ELR (cell line): ENCODE measurements around the gene CAV1.
"Not testable (repeated sequence)": the region's sequence is repeated elsewhere in the genome, so short reads cannot be mapped to it uniquely, and the experiment has no call there.

Source experiments
- DNase-seq: peaks from one replicate; pipeline ENCODE4 v3.0.0-alpha.2; 2015; ENCODE audit warnings: low read depth

CAV1 gene

DNA sequence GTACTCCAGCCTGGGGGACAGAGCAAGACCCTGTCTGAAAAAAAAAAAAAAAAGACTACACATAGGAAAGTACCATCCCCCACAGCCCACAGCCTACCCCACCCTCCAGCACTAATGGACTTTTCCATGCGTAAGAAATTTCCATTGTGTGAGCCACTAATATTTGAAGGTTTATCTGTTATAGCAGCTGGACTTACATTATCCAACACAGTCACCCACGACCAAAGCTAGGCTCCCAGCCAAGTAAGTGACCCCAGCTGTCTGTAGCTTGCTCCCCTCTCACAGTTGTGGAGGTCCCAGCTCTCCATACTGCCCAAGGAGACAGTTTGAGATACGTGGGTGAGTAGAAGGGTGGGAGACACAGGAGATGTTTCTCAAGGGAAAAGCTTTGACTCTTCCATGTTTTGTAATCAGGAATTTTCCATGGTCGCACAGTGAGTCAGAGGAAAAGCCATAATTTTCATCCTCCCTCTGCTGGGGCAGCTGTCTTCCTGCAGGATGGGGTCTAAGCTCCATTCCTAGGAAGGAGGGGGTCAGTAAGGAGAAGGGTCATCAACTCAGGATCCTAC is 57.4 kb downstream of the CAV1 start:
- peak; percentile 82 for DNase-seq

DNA sequence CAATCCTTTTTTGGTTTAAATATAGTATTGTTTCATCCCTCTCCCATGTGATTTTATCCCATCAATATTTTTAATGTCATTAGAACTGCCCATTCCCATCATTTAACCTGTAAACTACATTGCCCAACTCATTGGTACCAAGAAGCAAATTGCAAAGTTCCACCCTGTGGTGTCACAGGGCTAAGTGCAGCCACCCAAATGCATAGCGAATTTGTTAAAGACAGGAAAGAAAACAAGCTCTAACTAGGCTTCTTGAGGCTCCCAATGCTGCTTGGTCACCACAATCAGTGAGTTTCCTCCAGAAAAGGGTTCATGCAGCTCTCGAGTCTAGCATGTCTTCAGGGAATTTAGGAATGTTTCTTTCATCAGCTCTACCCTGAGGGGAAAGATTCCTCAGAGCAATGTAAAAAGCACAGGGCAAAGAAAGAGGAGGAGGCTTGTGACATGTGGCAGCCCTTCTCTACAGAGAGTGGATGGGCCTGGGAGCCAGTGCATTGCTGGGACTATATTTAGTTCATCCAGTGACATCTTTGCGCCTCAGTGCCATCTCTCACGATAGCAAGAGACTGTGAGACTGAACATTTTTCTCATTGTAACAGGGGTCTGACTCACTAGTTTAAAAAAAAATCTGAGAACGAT is 58.1 kb downstream of the CAV1 start:
- DNase-seq, result peak; percentile 78

GRCh38 chr7:116583653-116584052 is 58.8 kb downstream of the CAV1 start:
- peak; percentile 26 for DNase-seq

GRCh38 chr7:116584721-116585120 is 59.9 kb downstream of the CAV1 start:
- DNase-seq, result no peak

DNA sequence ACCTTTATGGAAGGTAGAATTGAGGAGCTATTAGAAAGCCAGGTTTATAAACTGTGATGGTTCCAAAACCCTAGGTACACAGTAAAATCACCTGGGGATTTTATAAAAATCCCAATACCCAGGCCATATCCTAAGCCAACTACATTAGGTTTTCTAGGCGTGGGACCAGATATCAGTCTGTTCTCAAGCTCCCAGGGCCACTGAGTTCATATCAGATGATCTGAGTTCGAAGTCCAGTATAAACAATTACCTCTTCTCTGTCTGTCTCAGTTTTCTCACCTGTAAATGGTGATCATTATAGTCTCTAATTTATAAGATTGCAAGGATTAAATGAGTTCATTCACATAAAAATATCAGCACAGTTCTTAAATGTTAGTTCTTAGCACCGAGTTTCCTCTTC is 60.6 kb downstream of the CAV1 start:
- DNase-seq, result no peak

GRCh38 chr7:116585967-116586366 is 61.1 kb downstream of the CAV1 start:
- DNase-seq, result no peak

GRCh38 chr7:116587200-116587599 is 62.4 kb downstream of the CAV1 start:
- DNase-seq, result not testable (repeated sequence)

GRCh38 chr7:116588225-116588624 is 63.4 kb downstream of the CAV1 start:
- DNase-seq, result peak; percentile 89

DNA sequence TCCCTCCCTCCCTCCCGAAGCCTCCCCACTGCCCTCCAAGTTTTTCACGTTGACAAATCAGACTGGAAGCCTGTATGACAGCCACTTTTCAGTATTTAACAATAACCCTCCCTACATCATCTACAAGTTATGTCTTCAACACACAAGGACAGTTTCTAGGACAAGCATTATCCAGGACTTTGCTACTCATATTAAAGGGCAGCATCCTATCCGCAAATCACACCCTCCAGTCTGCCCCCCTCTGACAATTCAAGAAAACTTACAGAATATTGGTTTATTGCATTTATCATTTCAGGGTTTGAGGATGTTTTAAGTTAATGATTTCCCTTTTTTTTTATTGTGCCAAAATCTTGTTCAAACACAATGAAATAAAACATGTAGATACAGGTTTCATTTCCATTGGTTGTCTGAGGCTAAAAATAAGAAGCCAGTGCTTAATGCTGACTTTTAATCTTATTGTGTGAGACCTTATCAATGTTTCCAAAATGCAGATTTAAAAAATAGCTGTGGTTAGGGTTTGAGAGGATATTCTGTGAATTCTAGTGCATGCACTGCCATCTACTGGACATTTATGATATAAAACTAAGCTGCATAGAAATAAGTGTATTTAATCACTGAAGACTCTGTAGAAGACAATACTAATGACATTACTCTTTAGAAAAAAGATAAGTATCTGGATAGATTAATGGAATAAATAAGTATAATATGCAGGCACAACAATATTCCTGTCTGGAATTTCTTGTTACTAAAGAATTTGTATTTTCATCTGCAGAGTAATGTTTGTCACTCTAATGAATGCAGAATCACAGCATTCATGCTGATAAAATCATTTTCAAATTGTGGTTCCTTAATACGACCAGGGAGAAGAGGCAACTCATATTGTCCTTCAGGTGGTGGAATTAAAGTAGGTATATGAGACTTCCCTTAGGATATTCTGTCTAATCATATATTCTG is 64.1 kb downstream of the CAV1 start:
- peak; percentile 84 for DNase-seq

GRCh38 chr7:116591202-116592040 is 66.6 kb downstream of the CAV1 start:
- DNase-seq, result peak; percentile 68

GRCh38 chr7:116592041-116592355 is 67.2 kb downstream of the CAV1 start:
- DNase-seq, result no peak

- no peak for DNase-seq
Observed at GRCh38 chr7:116592445-116592844, 67.6 kb downstream of the CAV1 start.

DNA sequence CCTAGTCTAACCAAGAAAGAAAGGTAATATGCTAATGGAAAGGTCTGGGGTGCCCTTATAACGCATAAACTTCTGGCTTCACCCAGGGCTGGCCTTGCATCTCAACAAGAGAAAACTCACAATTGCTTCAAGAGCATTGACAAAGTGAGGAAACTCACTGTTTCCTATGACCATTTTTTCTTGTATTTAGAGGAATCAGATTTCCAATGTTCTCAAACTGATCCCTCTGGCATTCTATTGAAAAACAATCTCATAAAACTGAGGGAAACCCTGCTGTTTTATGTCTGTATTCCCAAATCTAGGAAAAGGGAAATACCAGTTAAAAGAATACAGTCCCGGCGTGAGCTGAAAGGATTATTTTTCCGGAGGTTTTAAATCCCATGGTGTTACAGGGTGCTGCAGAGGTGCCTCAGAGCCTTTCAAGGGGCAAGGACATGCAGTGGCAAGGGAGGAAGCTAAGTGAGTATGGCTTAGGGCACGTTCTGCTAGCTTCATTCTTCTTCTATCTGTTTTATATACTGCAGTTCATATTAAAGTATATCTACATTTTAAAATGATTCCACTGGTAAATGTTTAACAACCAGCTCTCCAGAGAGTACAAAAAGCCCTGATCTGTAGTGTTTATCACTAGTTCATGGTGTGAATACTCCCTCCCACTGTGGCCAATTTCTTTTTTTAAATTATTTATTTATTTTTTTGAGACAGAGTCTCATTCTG is 68.7 kb downstream of the CAV1 start:
- DNase-seq, result no peak

DNA sequence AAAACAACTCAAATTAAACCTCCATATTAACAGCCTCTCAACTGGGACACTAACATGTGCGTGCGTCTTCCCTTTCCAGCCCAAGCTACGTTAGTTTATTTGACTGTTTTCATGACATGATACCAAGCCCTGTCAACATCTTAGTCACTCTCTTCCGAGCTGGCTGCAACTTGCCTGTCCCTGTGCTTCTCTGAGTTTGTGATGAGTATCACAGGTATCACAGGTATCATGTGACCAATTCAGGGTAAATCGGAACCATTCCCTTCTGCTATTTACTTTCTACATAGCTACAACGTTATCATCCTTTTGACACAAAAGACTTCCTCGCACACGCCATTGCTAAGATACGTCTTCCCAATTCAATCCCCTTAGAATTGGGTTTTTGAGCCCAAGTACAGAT is 70.2 kb downstream of the CAV1 start:
- no peak for DNase-seq

DNA sequence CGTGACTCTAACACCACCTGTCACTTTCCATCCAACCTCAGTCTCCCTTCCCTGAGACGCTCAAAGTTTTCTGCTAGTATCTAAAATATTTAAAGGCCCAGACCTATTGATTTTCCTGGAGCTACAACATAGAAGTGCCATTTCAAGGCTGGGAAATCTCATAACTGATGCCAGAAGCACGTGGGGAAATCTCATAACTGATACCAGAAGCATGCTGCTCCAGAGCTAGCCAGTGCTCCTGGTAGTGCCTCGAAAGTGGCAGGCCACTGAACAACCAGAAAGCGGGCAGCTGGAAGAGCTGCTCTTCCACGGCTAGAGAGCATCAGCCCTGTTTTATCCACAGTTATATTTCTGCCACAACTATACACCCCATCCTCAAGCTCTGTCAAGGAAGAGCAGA is 72.5 kb downstream of the CAV1 start:
- DNase-seq, result no peak

DNA sequence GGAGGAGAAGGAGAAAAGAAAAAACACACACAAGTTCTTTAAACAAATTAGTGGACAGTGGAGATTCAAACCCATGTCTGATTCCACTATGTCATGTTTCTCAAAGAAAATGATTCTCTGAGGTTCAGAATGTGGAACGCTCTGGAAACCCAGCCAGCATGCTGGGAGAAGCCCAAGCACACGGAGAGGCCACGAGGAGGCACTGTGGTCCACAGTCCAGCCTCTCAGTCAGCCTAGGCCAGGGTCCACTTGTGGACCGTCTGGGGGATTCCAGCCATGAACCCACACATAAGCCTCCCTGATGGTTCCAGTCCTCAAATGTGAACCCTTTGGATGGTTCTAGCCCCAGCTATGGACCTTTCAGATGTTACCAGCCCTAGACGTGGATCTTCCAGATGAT is 73.4 kb downstream of the CAV1 start:
- DNase-seq, result no peak

DNA sequence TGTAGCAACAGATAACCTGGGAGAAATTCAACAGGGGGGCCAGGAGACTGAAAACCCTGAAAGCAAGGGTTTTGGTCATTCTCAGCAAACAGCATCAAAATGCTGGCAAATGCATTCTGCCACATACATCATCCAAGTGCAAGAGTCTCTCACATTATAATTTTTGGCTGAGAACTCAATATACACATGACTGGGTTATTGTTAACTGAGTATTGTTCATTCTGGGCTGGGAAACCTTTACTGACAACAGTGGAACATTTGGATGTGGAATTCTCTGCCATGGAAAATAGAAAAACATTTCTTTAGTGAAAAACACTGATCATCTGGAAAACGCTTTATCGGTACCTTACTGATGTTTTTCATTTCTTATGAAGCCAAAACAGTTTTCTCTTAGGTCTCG is 74.0 kb downstream of the CAV1 start:
- no peak for DNase-seq

- DNase-seq, result no peak
Observed at GRCh38 chr7:116601426-116601825, 76.6 kb downstream of the CAV1 start.

- no peak for DNase-seq
Observed at GRCh38 chr7:116607299-116607698, 82.5 kb downstream of the CAV1 start.

DNA sequence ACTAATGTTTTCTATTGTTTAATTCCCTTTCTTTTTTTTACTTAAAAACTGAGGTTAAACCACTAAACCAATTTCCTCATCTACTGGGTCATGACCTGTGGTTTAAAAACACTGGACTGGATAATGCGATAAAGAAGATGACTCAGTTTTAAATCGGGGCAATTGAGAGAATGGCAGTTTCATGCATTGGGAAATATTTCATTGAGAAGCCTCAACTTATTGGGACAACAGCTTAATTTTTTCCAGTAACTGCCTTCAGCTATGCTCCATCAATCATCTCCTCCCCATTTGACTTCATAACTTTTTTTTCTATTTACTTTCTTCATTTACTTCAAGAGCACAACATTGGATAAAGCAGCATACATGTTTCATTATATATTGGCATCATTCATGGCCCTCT is 85.4 kb downstream of the CAV1 start:
- peak; percentile 73 for DNase-seq

DNA sequence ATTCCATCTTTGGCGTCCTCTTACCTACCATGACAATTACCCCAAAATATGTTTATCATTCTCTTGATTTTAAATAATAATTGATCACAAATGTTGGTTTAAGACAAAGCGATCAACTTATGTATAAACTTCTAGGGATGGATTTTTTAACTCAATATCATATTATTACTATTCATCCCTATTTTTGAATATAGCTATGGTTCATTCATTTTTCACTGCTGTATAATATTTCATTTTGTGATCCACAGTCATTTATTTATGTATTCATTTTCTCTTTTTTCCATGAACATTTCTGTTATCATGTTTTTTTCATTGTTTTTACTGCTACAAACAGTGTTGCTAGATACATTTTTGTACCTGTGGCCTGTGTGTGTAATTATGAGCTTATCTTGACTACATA is 85.9 kb downstream of the CAV1 start:
- no peak for DNase-seq
